Stimulated activated CD8-positive, alpha-beta memory T cell treated with anti-CD3 and anti-CD28 coated beads, Interleukin-15, amount 100 ng/mL, for 48 hours (primary cell): ENCODE data around the gene ORC1.
A peak's percentile ranks its signal among the peaks of the same experiment; 100 is the strongest.
"Not testable (repeated sequence)": the region's sequence is repeated elsewhere in the genome, so short reads cannot be mapped to it uniquely, and the experiment has no call there.

ENCODE experiments used
- DNase-seq, 2 donors: peaks; one replicate each; pipeline ENCODE4 v3.0.0-alpha.2; 2020; ENCODE audit warnings: low read depth in 2 of 2

ORC1 gene

DNA sequence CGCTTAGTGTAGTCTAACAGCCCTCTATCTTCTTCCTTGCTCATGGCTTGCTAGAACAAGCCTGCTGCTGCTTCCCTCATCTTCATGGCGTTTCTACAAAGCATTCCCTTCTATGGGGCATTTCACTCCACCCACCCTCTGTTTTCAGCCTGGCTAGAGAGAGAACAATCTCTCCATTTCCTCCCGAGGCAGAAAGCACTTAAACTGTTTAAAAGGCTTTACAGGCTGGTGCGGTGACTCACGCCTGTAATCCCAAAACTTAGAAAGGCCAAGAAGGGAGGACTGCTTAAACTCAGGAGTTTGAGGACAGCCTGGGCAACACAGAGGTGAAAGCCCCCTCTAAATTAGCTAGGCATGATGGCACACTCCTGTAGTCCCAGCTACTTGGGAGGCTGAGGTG lies 17.8 kb downstream of the ORC1 start:
- no peak for DNase-seq

- no peak for DNase-seq
Observed at GRCh38 chr1:52385376-52385775, 18.8 kb downstream of the ORC1 start.

DNA sequence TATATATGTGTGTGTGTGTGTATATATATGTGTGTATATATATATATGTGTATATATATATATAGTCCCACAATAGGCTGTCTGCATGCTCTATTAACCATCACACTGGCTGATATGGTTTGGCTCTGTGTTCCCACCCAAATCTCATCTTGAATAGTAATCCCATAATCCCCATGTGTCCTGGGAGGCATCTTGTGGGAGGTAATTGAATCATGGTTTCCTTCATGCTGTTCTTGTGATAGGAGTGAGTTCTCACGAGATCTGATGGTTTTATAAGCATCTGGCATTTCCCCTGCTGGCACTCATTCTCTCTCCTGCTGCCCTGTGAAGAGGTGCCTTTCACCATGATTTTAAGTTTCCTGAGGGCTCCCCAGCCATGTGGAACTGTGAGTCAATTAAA lies 34.4 kb downstream of the ORC1 start:
- DNase-seq = not testable (repeated sequence)

- DNase-seq = peak; percentile 35 to 47
Observed at GRCh38 chr1:52368383-52369172, 35.6 kb downstream of the ORC1 start.

GRCh38 chr1:52367272-52367671 lies 37.0 kb downstream of the ORC1 start:
- no peak for DNase-seq

DNA sequence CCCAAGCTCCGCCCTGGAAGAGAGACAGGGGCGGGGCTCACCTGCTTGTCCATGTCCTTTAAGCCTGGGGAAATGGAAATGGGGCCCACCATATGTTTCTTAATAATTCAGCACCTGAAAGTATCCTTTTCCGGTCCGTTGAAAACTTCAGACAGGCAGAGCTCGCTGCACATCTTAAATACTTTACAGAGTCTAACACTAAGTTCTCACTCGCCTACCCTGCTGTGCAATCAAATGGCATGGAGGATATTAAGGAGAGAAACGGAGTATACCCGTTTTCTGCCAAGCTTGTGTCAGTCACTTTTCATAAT lies 37.8 kb downstream of the ORC1 start:
- no peak for DNase-seq

GRCh38 chr1:52365746-52366516 lies 38.3 kb downstream of the ORC1 start, which contains the start of gene CC2D1B:
Gene CC2D1B (minus strand): TSS chr1:52366205. CDS start chr1:52364620, 1,585 bp downstream.
- peak; percentile 99 to 100 for DNase-seq

GRCh38 chr1:52365071-52365745 lies 39.0 kb downstream of the ORC1 start:
- DNase-seq = peak in 1 of 2 donors; percentile 4

GRCh38 chr1:52364235-52364839 lies 39.9 kb downstream of the ORC1 start:
- DNase-seq = no peak

- DNase-seq = no peak
Observed at GRCh38 chr1:52360595-52360968, 43.6 kb downstream of the ORC1 start.

- DNase-seq = no peak
Observed at GRCh38 chr1:52359676-52360594, 44.3 kb downstream of the ORC1 start.

GRCh38 chr1:52358851-52359497 lies 45.2 kb downstream of the ORC1 start:
- no peak for DNase-seq

GRCh38 chr1:52357397-52357796 lies 46.8 kb downstream of the ORC1 start:
- DNase-seq = no peak

DNA sequence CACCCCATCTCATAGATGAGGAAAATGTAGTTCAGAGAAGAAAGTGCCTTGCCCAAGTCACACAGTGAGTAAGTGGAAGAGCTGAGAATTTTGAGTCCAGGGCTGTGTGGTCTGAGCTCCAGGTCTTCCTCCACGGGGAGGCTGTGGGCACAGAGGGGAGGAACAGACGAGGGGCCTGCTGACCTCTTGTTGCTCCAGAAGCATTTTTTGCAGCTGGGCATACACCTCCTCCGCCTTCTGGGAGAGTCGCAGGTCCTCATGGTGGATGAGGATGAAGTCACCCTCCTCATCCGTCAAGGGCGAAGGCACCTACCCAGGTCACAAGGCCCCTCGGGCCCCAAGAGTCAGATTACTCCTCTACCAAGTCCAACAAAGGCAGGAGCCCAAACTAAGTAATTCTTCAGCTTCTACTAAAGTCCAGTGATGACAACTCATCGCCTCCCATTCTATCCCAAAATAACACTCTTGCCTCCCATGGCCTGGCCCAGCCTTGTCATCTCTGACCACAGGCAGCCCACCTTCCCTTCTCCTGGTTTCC lies 47.3 kb downstream of the ORC1 start:
- DNase-seq = no peak

DNA sequence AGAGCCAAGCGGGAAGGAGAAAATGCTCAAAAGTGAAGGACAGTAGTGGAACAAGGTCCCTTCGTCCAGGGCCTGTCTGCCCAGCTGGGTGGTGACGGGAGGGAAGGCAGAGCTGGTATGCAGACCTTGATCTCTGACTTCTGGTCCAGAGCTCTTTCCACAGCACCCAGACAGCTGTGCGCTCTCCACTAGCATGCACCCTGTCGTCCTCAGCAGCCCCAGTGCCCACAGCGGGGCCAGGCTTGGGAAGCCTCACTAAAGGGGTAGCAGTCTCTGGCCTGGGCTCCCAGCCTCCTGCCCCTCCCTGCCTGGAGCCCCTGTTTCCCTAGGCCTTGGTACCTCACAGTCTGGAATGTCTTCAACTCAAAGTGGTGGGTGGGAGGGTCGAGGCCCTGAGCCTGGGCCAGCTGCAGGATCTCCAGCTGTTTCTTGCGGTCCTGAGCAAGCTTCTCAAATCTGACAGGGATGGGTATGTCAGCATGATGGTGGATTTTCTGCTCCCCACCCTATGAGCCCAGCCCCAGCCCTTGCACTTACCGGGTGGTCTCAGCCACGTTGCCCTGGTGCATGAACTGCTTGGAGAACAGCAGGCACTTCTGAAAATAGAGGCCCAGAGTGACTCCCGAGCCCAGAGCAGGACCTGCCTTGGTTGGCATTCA lies 48.2 kb downstream of the ORC1 start:
- DNase-seq = no peak

DNA sequence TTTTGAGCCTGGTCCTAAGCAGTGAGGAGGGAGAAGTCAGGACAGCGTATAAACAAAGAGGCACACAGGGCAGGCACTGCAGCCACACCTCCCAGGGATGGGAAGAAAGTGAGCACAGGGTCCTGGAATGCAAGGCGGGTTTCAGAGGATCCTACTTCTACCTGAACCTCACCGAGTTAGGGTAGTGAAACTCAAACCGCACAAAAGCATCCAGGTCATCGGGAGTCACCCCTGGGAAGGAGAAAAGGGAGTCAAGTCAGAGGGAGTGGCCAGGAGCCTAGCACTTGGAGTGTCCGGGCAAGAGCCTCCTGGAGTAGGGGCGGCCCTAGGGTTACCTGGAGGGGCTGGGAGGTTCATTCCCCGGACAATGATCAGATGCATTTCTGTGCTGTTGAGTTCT lies 48.8 kb downstream of the ORC1 start:
- no peak for DNase-seq

DNA sequence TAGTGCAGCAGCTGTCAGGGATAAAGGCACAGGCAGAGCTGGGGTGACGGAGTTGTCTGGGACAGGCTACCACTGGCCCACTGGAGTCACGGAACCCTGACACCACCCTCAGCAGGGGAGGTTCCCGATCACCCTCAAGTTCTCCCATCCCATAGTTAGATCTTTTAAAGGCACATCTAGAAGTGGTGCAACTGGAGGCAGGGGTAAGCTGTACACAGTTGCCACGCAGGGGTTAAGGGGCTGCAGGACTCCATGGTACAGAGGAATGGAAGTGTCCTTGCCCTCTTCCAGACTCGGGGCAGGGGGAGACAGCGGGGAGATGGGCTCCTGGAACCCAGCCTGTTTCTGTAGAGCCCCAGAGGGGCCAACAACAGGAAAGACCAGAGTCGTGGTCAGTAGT lies 51.5 kb downstream of the ORC1 start:
- no peak for DNase-seq

GRCh38 chr1:52348704-52349300 lies 55.4 kb downstream of the ORC1 start:
- no peak for DNase-seq

GRCh38 chr1:52346653-52347052 lies 57.6 kb downstream of the ORC1 start:
- no peak for DNase-seq
